Mammary epithelial cell (primary cell): ENCODE measurements around the gene SCMH1.

Experiments
- CTCF ChIP-seq, 2 donors: IDR thresholded peaks in 1 of 2; conservative IDR thresholded peaks in 1 of 2; 2 replicates each; pipeline ENCODE4 v1.5.1; 2011 to 2012; ENCODE audit warnings: inconsistent platforms in 2 of 2, low read length in 2 of 2, mild to moderate bottlenecking in 2 of 2, control low read depth in 1 of 2, low read depth in 1 of 2; ENCODE audit not compliant: insufficient read depth in 1 of 2; ENCODE audit errors: extremely low read depth in 1 of 2
- EZH2 ChIP-seq: IDR thresholded peaks from 2 replicates; pipeline ENCODE4 v1.6.1; 2012; ENCODE audit warnings: low read length, inconsistent platforms, borderline replicate concordance

- TF ChIP-seq CTCF (conservative IDR thresholded peaks at IDR 0.05 in 1 of 2, IDR thresholded peaks at IDR 0.05 in 1 of 2; ENCODE audit: extremely low read depth in 1 of 2, insufficient read depth in 1 of 2, low read depth in 1 of 2, low read length in 2 of 2) (no peak), EZH2 (no peak)
These were observed 227.2 kb downstream of the SCMH1 start for GRCh38 chr1:41014871-41015270.
